HCT116 (cell line): ENCODE data around the gene CAPN2.

Experiments
- CBX3 ChIP-seq: IDR thresholded peaks from 2 replicates; pipeline ENCODE4 v1.6.1; 2012; ENCODE audit warnings: low read depth
- EZH2 ChIP-seq: fragments of 200-600 bp; sonication (generic); IDR thresholded peaks from 2 replicates; pipeline ENCODE4 v1.6.1; 2017; ENCODE audit warnings: antibody characterized with exemption, mixed run types
- EZH2phosphoT487 ChIP-seq: fragments of 200-600 bp; IDR thresholded peaks from 2 replicates; pipeline ENCODE4 v1.6.1; 2018; ENCODE audit warnings: antibody characterized with exemption, borderline replicate concordance
- POLR2A ChIP-seq: IDR thresholded peaks from 2 replicates; pipeline ENCODE4 v1.7.0; 2011; ENCODE audit warnings: borderline replicate concordance; ENCODE audit not compliant: insufficient read depth, insufficient read length; ENCODE audit errors: extremely low read depth
- POLR2AphosphoS5 ChIP-seq: IDR thresholded peaks from 2 replicates; pipeline ENCODE4 v1.6.1; 2011; ENCODE audit warnings: mild to moderate bottlenecking, low read depth, low read length, moderate library complexity
- RAD21 ChIP-seq: IDR thresholded peaks from 2 replicates; pipeline ENCODE4 v1.6.1; 2012; ENCODE audit warnings: low read depth, mild to moderate bottlenecking
- SIN3A ChIP-seq: IDR thresholded peaks from 2 replicates; pipeline ENCODE4 v1.6.1; 2012; ENCODE audit warnings: low read depth
- TCF7L2 ChIP-seq: IDR thresholded peaks from 2 replicates; pipeline ENCODE4 v1.7.0; 2011; ENCODE audit warnings: borderline replicate concordance, inconsistent platforms; ENCODE audit not compliant: insufficient read depth, insufficient read length; ENCODE audit errors: extremely low read depth
- ZFX ChIP-seq: fragments of 450-650 bp; IDR thresholded peaks from 2 replicates; pipeline ENCODE4 v1.6.1; 2017
- TF ChIP-seq, protein P1 (sequence below), 3 experiments: fragments of 200-600 bp in 1 of 3; sonication (generic) in 1 of 3; IDR thresholded peaks in 2 of 3; conservative IDR thresholded peaks in 1 of 3; 2 replicates each; pipeline ENCODE4 v1.5.1; 2012 to 2017; ENCODE audit warnings: low read depth in 2 of 3, low read length in 2 of 3, antibody characterized with exemption in 1 of 3, borderline replicate concordance in 1 of 3, control low read depth in 1 of 3, mild to moderate bottlenecking in 1 of 3, mixed read lengths in 1 of 3, mixed run types in 1 of 3, moderate library complexity in 1 of 3; ENCODE audit not compliant: insufficient read depth in 1 of 3
- TF ChIP-seq, protein P2 (sequence below): IDR thresholded peaks from 2 replicates; pipeline ENCODE4 v1.6.1; 2012; ENCODE audit warnings: low read depth
- TF ChIP-seq, protein P3 (sequence below): IDR thresholded peaks from 2 replicates; pipeline ENCODE4 v1.6.1; 2012
- TF ChIP-seq, protein P4 (sequence below): IDR thresholded peaks from 2 replicates; pipeline ENCODE4 v1.6.1; 2011; ENCODE audit warnings: mild to moderate bottlenecking, low read length, moderate library complexity; ENCODE audit not compliant: insufficient replicate concordance; ENCODE audit errors: extremely low read depth

DNA sequence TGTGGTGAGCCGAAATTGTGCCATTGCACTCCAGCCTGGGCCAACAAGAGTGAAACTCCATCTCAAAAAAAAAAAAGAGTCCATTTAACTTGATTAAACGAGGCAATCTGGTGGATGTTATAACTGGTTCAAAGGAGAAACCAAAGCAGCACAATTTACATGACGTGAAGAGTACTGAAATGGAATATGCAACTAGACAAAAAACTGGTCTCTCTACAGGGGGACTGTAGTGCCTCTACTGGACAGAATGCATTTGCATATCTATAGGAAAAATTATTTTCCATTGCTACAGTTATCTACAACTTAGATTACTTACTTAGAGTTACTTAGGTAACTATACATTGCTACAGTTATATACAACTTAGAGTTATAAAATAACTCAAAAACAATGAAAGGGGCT is 2.7 kb upstream of the CAPN2 start:
- TF ChIP-seq TCF7L2 (no peak), POLR2AphosphoS5 (no peak), SIN3A (no peak), ZFX (no peak), POLR2A (no peak), EZH2 (no peak), CBX3 (no peak), EZH2phosphoT487 (no peak), RAD21 (no peak)
- TF ChIP-seq, protein P1, sequence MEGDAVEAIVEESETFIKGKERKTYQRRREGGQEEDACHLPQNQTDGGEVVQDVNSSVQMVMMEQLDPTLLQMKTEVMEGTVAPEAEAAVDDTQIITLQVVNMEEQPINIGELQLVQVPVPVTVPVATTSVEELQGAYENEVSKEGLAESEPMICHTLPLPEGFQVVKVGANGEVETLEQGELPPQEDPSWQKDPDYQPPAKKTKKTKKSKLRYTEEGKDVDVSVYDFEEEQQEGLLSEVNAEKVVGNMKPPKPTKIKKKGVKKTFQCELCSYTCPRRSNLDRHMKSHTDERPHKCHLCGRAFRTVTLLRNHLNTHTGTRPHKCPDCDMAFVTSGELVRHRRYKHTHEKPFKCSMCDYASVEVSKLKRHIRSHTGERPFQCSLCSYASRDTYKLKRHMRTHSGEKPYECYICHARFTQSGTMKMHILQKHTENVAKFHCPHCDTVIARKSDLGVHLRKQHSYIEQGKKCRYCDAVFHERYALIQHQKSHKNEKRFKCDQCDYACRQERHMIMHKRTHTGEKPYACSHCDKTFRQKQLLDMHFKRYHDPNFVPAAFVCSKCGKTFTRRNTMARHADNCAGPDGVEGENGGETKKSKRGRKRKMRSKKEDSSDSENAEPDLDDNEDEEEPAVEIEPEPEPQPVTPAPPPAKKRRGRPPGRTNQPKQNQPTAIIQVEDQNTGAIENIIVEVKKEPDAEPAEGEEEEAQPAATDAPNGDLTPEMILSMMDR (IDR thresholded peaks at IDR 0.05 in 2 of 3, conservative IDR thresholded peaks at IDR 0.05 in 1 of 3; ENCODE audit: borderline replicate concordance in 1 of 3, insufficient read depth in 1 of 3, low read depth in 2 of 3, low read length in 2 of 3) = peak in 2 of 3 experiments; percentile 59 to 64; a peak in 4 of 6 replicates
- TF ChIP-seq, protein P2, sequence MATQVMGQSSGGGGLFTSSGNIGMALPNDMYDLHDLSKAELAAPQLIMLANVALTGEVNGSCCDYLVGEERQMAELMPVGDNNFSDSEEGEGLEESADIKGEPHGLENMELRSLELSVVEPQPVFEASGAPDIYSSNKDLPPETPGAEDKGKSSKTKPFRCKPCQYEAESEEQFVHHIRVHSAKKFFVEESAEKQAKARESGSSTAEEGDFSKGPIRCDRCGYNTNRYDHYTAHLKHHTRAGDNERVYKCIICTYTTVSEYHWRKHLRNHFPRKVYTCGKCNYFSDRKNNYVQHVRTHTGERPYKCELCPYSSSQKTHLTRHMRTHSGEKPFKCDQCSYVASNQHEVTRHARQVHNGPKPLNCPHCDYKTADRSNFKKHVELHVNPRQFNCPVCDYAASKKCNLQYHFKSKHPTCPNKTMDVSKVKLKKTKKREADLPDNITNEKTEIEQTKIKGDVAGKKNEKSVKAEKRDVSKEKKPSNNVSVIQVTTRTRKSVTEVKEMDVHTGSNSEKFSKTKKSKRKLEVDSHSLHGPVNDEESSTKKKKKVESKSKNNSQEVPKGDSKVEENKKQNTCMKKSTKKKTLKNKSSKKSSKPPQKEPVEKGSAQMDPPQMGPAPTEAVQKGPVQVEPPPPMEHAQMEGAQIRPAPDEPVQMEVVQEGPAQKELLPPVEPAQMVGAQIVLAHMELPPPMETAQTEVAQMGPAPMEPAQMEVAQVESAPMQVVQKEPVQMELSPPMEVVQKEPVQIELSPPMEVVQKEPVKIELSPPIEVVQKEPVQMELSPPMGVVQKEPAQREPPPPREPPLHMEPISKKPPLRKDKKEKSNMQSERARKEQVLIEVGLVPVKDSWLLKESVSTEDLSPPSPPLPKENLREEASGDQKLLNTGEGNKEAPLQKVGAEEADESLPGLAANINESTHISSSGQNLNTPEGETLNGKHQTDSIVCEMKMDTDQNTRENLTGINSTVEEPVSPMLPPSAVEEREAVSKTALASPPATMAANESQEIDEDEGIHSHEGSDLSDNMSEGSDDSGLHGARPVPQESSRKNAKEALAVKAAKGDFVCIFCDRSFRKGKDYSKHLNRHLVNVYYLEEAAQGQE = no peak
- TF ChIP-seq, protein P3, sequence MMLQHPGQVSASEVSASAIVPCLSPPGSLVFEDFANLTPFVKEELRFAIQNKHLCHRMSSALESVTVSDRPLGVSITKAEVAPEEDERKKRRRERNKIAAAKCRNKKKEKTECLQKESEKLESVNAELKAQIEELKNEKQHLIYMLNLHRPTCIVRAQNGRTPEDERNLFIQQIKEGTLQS = no peak
- TF ChIP-seq, protein P4, sequence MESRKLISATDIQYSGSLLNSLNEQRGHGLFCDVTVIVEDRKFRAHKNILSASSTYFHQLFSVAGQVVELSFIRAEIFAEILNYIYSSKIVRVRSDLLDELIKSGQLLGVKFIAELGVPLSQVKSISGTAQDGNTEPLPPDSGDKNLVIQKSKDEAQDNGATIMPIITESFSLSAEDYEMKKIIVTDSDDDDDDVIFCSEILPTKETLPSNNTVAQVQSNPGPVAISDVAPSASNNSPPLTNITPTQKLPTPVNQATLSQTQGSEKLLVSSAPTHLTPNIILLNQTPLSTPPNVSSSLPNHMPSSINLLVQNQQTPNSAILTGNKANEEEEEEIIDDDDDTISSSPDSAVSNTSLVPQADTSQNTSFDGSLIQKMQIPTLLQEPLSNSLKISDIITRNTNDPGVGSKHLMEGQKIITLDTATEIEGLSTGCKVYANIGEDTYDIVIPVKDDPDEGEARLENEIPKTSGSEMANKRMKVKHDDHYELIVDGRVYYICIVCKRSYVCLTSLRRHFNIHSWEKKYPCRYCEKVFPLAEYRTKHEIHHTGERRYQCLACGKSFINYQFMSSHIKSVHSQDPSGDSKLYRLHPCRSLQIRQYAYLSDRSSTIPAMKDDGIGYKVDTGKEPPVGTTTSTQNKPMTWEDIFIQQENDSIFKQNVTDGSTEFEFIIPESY = no peak
